ENCODE data around the gene LRRC4C.

DNA sequence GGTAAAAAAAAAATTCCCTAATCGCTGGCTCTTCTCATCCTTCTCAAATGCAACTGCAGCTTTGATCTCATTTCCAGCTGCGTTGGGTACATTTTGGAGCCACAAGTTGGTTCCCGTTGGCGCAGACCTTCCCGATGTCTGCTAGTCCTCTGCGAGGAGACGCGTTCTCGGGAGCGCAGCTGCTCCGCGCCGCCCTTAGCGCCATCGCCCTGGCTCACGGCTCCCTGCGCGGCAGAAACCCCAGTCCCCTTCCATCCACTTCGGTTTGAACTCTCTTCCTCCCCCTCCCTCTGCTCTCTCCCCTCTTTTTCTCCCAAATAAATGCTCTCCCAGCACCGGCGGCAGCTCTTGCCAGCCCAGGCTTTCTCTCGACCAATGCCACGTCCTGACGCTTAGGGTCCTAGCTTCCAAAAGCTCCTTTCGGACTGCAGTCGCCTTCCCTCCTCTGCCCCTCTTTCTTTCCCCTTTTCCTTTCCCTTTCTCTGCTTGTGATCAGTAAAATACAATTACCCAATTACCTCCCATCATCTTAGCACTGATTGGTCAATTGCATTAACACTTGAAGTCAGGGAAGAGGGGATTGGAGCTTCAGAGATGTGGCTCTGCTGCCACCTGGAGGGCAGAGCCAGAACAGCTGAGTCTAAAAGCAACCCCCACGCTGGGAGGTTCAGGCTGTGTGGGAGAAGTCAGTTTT, 1165.7 kb downstream of the LRRC4C start:
- TF ChIP-seq, protein P1, sequence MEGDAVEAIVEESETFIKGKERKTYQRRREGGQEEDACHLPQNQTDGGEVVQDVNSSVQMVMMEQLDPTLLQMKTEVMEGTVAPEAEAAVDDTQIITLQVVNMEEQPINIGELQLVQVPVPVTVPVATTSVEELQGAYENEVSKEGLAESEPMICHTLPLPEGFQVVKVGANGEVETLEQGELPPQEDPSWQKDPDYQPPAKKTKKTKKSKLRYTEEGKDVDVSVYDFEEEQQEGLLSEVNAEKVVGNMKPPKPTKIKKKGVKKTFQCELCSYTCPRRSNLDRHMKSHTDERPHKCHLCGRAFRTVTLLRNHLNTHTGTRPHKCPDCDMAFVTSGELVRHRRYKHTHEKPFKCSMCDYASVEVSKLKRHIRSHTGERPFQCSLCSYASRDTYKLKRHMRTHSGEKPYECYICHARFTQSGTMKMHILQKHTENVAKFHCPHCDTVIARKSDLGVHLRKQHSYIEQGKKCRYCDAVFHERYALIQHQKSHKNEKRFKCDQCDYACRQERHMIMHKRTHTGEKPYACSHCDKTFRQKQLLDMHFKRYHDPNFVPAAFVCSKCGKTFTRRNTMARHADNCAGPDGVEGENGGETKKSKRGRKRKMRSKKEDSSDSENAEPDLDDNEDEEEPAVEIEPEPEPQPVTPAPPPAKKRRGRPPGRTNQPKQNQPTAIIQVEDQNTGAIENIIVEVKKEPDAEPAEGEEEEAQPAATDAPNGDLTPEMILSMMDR (IDR thresholded peaks at IDR 0.05), result peak; percentile 72 to 89 (median 82)
- TF ChIP-seq POLR2AphosphoS5 (IDR thresholded peaks at IDR 0.05) (no peak), POLR2A (IDR thresholded peaks at IDR 0.05) (no peak), EP300 (IDR thresholded peaks at IDR 0.05) (no peak)
